COR-L47 (cell line): ENCODE data around the gene THSD4.

Experiments
- DNase-seq: peaks from one replicate; lab custom pipeline; 2025; lab: John Stamatoyannopoulos, UW

Gene THSD4

DNA sequence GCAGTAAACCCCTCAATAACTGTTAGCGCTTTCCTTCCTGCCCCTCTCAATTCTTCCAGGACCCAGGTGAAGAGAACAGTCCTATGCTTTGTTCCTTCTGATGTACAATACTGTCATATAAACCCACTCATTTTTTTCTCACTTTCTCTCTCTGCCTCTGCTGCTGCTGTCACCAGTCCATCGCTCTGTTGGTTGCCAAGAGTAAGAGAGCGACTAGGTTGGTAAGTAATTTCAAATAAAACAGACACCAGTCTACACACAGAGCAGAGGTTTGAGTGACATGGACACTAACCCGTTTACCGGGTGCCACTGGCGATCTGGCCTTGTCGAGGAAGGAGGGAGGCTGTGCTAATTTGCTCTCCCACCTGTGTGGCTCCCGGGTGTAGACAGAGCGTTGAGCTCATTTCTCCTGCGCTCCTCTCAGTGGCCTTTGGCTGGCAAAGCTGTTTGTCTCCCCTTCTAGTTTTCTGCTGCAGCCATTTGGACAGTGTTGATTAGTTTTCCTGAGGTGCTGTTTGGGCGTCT, 215.4 kb downstream of the THSD4 start:
- no peak for DNase-seq

DNA sequence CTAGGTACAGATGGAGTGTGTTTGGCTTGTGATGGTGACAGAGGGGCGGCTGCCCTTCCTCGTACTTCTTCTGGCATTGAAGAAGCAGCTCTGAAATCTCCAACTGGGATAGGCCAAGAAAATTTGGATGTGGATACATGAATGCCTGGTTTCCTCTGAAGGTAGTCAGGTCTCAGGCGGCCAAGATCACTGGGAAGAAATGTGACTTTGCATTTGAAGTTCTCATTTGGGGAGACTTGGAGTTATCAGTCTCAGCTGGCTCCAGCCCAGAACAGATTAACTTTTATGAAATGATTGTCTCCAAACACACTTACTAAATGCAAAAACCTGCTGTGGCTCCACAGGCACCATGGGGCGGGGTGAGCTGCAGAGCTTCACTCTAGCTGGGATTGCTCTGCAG, 215.9 kb downstream of the THSD4 start:
- no peak for DNase-seq

DNA sequence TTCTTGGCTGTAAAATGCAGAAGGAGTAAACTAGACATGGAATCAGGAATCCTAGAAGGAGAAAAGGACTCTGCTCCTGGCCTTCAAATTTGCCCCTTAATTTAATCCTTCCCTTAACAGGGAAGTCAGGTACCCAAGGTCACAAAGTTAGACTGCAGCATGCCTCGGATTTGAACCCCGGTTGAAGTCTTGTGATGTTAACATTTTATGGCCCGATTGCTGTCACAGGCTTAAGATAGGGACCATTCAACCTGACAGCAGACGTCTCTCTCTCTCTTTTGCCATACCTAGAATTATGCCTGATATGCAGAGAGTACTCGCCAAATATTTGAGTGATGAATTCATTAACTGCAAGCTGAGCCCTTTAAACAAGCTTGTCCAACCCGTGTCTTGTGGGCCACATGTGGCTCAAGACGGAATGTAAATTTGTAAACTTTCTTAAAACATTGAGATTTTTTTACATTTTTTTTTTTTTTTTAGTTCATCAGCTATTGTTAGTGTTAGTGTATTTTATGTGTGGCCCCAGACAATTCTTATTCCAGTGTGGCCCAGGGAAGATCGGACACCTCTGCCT, 217.2 kb downstream of the THSD4 start:
- DNase-seq = no peak

DNA sequence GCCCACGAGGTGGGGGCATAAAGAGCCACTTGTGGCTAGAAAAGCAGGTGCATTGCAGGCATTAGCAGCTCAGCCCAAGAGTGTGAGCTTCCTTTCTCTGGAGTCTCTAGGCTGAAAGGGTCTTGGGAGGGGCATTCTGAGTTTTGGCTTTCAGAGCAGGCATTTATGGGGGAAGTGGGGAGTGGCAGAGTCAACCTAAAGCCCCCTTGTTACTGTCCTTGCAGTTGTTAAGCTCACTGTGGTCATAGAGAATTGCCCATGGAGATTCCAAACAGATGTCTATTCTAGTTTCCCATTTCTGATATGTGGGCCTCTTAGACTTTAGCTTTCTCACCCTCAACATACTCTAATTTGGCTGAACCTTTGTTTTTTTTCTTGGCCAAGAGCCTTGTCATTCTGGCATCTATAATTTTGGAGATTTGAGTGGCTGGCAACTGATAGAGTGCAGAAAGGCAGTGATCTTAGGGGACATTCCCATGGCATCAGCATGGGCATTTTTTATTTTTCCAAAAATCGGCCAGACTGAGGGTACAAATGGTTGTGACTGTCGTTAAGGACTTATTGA, 217.9 kb downstream of the THSD4 start:
- DNase-seq = no peak

DNA sequence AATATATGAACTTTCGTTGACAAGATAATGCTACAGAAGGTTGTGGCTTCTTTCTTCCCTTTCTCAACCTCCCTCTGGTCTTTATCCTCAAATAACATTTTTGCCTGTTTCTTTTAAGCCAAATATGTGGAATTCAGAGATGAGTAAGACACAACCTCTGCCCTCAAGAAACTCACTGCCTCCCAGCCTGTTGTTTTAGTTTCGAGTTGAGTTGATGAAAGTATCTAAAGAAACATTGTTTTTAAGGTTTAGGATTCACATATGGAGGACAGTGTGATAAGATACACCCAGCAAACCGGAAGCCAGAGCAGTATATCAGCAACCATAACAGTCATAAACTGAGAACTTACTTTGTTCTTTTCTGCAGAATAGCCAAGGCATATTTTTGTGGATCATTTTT, 218.6 kb downstream of the THSD4 start:
- DNase-seq = no peak

DNA sequence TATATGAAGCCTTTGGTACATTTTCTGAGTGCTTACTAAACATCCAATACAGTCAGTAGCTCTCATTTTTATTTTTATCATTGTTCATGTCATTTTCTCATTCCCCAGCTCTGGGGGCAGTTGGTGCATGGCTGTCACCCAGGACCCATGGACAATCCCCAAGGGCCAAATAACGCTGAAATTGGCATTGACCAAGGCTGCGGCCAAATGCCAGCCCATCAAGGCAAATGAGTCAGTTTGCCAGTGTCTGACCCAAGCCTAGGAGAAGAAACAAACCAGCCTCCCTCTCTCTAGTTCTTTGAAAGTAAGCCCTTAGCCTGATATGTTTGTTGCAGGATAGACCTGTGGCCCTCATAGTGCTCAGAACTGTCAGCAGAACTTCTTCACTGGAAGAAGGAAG, 219.2 kb downstream of the THSD4 start:
- DNase-seq = no peak

DNA sequence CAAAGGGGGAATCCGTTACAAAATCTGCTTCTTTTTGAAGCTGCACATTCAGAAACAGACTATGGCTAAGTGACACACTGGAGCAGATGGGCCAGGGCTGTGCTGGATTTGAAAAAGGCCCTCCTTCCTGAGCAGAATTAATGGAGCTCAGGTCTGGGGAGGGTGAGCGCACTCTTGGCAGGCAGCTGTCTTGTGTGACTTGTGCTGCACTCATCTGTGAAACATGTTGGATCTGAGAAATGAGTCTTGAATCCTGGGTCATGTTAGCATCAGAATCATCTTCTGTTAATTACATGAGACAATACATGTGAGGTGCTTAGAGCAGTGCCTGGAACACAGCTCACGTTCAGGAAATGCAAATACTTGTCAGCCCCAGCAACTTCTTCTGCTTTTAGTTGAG, 219.6 kb downstream of the THSD4 start:
- DNase-seq = no peak

DNA sequence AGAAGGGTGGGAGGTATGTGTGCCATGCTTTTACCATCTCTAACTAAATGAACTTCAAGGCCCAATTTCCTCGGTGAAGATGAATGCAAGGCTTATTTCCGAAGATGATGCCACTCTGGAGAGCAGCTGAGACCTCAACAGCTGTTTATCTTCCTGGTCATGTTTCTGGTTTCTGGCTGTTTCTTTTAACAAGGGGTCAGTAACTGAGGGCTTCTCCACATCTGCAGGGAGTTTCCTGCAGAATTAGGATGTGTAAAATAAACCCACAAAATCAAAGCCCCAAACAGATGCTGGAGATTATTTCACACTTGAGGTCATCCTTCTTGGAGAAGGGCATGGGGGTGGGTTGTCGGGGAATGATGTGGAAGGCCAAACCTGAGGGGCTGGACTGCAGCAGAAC, 220.3 kb downstream of the THSD4 start:
- no peak for DNase-seq

DNA sequence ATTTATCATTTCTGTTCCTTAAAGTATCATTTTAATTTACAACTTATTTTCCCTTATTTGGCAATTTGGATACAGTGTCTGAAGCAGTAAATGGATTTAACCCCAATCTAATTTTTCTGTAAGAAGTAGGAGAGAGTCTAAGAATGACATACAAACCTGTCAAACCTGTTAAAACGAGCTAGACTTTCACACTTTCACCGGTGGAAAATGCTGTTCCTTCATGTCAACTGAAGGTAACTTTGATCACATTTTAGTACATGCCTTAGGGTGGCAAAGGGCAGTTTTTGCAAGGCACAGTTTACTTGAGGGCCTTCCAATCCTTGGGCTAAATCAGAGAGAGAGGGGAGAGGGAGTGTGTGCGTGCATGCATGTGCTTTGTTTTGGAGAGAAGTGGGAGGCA, 221.4 kb downstream of the THSD4 start:
- DNase-seq = no peak

DNA sequence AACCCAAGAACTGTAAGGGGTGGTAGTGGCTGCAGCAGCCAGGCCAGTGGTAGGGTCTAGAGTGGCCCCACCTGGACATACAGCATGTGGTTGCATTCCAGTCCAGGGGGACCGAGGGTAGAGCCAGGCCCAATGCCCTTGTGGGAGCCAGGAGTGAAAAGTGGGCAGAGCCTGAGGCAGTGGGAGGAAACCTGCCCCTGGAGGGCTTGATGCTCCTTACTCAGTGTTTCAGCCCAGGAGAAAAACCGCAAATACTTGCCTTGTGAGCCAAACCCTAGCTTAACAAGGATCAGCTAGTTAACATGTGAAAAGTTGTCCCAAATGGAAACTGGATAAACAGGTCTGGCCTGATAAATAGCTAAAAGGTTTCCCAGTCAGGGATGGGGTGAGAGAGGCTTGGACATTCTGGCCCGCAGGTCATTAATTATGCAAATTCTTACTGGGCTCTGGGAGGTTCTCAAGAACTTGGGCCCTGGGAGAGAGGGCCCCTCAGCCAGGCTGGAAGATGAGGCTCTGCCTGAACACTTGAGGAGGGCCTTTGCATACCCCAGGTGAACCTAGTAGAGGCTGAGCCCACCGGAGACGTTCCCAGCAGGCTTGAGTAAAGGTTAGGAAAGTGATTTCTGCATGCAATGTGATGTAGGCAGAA, 222.1 kb downstream of the THSD4 start:
- no peak for DNase-seq

DNA sequence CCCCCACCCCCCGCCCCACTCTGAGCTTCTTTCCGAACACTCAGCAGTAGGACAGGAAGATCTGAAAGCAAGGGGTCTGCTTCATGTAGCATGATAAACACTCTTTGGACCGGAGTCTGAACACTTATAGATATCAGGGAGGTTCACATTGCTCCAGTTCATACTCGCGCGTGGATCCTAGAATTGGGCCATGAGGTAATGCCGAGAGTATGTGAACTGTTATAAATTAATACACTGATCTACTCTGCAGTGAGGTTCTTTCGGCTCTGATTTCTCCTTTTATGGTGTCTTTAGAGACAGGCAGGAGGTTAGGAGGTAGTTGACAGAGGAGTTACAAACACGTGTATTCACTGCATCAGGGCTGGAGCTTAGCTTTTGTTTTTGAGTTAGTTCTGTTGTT, 223.0 kb downstream of the THSD4 start:
- no peak for DNase-seq

DNA sequence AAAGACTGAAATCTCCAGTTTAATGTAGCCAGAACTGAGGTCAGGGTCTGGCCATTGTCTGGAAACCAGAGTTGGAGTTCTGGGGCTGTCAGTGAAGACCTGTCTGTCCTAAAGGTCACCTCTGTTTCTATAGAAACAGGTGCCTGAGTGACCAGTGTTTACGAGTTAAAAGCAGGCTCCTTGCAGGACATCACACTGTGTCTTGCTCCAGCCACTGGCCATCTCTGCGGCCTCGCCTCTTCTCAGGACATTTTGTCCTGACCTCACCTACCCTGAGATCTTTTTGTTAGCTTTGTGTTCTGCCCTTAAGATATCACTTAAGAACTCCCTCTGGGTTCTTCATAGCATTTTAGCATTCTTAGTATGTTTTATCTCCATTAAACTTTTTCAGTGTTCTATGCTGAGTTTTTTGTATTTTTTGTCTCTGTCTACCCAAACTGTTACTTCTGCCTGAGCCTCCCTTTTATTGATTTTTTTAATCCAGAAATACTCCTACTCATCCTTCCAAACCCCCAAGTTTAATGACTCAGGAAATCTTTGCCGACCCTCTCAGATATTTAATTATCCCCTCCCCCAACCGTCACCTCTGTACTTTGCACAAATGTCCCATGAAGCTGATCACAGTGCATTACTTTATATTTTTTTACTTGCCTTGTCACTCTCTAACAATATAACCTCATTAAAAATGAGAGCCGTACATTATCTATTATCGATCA, 223.7 kb downstream of the THSD4 start:
- DNase-seq = no peak

DNA sequence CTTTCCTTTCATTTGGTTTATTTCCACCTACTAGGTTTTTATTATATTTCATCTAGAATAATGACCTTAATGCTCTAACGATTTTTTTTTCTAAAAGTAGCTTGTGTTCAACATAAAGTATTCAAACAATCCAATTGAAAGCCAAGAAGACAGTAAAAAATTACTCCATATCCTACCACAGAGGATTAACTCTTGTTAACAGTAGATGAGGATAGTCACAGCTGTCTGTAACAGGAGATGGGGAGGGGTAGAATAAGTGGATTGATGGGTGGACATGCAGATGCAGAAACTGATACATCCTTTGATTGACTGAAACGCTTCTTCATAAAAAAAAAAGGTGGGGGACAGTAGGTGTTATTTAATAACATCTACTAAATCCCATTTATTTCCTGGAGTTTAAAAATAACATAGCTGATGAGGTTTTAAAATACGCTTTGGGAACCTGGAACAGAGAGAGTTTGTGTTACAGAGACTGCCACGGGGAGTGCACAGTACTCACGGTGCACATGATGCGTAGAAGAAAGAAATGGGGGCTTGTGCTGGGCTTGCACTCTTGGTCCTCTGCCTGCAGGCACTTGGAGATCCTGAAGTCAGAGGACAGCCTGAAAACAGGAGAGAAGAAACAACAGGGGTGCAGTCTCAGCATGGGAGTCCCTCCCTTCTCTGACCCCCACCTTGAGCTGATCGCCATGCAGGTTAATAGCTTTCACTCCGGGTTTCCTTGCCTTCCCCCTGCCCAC, 226.7 kb downstream of the THSD4 start:
- DNase-seq = no peak

DNA sequence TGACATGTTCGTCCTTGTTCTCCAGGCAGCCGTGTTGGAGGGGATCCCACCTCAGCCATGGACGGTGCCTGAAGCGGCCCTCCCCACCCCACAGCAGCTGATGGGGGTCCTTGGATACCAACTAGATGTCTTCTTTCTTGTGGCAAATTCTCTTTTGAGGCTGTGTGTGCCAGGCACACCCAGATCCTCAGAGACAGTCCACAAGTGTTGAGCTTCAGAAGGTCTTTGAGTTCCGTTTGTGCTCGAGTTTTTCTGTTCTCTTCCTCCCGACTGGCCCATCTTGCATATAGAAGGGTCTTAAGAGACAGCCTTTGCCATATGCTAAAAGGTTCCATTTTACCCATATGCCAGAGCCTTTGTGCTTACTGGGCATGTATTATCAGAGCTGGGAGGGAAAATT, 227.4 kb downstream of the THSD4 start:
- DNase-seq = no peak

DNA sequence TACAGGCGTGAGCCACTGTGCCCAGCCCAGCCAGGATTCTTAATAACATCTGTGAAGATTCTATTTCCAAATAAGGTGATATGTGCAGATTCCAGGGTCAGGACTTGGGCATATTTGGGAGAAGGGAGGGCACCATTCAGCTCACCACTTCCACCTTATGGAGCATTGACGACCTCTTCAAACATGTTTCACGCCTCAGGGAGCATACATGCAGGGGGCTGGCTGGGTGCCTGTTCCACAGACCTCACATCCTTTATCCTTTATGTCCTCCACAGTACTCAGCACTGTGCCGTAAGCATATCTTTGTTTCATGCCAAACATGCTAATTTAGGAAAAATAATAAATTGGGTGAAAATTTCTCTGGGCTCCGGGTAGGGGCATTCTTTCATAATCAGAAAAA, 229.0 kb downstream of the THSD4 start:
- no peak for DNase-seq

DNA sequence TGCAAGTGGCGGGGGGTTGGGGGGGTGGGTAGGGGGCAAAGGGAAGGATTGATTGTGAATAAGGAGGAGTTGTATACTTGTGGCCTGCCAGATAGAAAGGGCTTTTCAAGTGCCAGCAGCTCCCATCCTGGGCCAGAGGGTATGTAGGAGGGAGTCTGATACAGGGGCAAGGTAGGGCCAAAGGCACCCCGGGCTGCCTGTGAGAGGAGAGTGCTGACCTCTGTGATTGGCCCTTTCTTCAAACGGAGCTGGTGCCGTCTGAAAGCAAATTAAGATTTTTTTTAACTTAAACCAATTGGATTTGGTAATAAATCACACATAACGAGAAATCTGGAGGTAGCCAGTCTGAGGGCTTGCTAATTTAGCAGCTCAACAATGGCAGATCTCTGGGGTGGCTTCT, 229.9 kb downstream of the THSD4 start:
- no peak for DNase-seq

DNA sequence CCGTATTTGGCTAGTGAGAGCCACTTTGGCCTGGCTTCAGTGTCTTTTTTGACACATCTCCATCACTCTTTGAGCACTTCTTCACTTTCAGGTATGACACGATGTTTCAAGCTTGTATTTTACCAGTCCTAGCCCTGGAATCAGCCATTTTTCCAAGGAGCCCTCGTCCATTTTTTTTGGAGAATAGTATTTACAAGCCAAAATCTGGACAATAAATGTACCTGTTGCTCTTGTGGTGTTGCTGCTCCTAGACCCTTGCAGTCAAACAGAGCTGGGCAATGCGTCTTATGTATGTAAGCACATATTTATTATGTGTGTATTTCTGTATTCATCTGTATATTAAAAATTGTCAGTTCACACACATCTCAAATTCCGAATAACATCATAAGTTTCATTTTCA, 231.2 kb downstream of the THSD4 start:
- no peak for DNase-seq

DNA sequence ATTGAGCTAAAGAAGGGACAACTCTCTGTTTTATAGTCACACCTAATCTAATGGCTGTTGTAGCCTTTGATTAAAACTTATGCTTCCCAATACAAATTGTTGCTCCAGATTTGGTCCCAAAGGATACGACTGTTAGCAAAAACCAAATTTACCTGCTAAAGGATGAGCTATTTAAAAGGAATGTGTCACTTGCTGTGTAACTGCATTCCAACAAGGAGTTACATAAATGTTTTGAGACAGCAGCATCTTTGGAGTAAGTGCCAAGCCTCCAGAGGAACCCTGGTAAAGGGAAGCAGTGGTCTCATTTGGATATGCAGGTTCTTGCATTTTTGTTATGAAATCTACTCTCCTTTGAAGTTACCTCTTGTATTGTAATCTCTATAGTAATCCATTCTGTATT, 233.3 kb downstream of the THSD4 start:
- DNase-seq = no peak

DNA sequence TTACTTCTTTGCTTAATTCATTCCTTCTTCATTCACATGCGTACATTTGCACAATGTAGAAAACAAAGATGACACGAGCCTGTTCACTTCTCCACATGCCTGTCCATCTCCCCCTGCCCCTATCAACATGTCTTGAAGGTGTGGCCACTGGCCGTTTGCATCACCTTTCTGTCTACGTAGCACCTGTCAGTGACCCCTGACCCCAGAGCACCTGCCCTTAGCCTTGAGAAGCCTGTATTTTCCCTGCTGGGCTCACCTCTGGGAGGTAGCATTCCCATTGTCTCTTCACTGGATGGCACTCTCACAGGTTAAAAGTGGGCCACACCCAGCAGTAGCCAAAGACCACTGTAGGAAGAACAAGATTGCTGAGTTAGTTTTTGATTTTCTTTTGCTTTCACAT, 234.1 kb downstream of the THSD4 start:
- DNase-seq = no peak

DNA sequence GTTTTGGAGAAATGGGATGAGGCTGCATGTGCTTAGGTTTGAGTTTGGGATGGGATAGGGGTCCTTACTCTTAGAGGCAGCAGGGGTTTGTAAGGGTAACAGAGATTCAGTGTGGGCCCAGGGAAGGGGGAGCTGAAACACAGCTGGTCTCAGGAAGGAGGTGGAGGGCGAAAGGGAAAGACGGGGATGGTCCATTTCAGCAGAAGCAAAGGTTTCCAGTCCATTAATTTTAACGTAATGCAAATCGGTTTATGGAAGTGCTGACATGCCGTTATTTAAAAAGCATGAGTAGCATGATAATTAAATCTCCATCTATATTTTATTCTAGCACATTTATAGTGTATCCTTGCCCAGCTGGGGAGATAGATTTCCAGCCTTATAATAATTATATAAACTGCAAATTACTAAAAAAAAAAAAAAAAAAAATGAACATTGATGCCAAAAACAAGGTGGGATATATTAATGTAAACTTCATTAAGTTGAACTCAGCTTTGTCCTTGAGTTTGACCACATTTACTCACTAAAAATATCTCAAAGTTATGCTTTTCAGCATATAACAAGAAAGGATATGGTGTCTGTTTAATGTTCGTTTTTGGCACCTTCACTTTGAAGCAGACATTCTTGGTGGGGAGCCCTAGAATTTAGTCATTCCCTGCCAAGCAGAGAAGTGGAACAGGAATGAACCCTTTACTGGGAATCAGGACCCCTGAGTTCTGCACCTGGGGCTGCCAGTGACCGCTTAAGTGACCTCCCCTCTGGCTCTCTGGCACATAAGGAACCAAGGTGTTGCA, 234.7 kb downstream of the THSD4 start:
- no peak for DNase-seq

DNA sequence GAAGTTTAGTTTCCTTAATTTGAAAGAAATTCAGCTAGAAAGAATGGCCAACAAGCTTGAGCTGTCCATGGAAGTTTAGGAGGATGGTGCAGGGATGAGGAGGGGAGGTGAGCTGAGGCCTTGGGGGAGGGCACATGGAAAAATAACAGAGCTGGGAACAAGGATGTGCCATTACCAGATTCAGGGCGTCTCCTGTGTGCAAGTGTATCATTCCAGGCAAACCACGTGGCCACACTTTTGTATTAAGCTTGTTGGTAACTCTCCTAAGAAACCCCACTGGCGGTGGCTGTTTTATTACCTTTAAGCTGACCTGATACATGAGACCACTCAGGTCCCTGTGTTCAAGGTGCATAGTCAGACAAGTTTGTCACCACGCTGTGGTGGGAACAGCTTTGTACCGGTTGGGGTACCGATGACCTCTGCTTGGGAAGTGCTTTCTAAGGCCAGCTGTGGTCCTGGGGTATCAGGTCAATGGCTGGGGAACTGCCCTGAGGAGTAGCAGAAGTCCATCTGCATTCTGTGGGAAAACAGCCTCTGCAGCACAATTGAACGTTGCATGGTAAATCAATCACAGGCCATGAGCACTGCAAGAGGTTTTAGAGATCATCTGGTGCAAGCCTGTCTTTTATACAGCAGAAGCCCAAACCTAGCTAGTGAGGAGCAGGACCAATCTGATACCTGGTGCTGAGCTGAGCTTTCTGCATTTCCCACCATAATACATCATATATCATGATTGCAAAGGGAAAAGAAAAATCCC, 235.5 kb downstream of the THSD4 start:
- DNase-seq = no peak
